ENCODE measurements around the gene TRIM29.

The TRIM29 gene

DNA sequence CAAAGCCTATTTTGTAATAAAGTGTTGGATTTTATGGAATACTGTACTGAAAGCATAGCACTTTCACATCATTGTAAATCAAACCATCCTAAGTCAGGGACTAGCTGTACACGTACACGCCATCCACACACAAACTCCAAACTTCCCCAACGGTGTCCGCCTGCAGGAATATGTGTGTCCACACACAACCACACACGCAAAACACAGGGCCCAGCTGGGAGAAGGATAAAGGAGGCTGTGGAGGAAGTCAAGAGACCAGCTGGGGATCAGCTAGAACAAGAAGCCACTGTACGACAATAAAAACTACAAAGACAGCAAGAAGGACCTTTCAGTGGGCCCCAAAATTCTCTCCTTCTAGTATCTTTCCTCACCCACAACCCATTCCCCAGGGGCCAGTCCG, 1.6 kb downstream of the TRIM29 start:
- DNase-seq = no peak

DNA sequence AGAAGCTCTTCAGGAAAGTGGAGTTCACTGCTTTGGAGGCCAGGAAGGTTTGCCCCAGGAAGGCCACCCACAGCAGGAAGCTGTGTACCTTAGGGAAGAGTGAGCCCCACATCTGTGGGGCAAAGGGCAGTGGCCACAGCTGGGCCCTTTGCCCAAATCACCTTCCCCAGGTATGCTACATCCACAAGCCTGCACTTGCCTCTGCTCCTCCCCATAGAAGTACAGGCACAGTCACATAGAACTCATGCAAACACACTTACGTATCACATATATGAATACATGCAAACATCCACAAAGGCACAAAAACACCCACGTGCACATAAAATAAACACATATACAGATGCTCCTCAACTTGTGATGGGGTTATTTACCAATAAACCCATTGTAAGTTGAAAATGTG, 2.1 kb downstream of the TRIM29 start:
- no peak for DNase-seq

DNA sequence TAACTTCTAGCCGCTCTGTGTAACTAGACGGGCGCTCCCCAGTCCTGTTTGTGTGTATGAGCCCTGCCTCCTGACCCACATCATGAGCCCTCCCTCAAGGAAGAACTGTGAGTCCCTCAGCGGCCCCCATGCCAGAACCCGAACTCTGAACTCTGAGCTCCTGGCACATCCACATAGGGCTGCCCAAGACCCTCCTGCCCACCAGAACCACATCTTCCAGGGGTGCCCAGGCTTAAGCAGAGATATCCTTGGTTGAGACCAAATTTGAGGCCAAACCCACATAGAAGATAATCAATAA, 3.0 kb downstream of the TRIM29 start:
- no peak for DNase-seq

DNA sequence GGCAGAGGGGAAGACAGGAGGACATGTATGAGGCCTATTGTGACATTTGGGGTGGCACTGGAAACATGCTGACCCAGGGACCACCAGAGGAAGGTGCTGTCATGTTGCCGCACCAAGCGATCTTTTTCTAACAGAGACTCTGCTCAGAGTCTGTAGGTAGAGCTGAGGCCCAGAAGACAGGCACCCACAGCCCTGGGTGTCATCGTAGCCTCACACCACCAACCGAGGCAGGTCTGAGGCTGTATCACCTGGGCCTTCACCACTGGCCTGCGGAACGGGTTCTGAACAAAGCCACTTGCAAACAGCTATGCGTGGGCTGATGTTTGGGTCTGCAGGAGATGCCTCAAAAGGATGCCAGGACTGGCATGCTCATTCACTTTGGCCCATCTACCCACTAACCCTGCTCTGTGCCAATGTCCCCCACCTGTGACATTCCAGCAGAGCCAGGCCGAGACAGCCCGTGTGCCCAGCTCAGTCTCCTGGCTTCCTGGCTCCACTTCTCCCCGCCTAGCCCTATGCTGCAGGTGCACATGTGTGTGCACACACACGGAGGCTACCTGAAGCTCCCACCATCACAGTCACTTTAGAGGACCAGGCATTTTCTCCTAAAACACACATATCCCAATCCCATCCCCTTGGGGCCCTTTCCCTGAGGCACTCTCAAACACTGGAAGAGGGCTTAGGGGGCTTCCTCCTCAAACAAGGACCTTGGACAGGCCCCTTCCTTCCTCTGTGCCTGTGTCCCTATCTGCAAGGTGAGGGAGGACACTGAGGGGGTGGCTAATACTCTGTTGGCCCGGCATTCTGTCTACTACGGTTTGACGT, 3.6 kb downstream of the TRIM29 start:
- DNase-seq = no peak

DNA sequence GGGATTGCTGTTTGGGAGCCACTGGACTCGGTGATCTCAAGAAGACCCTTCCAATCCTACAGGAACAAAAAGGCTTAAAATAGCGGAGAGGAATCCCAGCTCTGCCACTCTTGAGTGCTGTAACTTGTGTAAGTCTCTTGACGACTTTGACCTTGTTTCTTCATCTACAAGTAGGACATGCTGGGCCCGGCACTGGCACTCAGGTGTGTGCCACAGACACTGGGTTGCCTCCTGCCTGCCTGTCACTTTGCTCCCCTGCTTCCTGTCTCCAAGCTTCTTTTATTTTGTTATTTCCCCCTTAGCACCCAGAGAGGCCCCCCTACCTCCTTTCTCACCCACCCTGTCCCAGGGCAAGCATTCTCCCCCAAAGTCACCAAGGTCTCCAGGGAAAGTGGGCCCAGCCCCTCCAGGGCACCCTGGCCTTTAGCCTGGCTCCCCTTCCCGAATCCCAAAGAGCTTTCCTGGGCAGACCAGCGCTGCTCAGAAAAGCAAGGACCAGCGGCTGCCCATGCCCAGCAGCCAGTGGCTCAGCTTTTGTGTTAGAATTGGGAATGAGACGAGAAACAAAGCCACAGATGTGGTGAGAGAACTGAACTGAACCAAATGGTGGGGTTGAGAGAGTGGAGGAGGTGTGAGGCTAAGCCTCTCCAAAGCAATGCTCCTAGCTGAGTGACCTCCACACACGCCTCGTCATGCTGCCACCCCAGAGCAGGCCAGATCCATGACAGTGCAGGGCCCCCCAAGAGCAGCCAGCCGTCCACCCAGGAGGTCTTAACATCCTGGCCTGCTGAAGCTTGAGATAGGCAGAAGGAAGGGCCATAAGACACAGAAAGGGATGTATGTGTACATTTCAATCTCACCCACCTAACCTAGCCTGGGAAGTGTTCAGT, 4.5 kb downstream of the TRIM29 start:
- no peak for DNase-seq

DNA sequence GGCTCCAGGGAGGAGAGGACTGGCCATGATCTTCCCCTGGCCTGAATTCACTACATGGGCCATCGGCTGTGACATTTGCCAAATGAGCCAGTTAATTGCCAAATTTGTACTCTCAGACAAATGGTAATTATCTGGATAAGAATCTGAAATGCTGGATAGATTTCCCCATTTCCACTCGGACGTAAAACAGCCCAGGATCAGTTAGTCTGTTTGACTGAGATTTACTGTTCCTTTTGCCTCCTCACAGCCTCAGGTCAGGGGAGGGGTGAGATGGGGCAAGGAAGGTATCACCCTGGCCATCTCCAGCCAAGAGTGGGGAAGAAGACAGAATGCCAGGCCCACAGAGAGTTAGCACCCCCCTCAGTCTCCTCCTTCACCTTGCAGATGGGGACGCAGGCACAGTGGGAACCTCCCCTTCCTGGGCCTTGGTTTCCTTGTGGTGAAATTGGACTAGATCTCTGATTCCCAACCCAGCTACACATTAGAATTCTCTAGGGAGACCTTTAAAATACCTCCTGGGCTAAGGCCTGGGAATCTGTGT, 5.2 kb downstream of the TRIM29 start:
- no peak for DNase-seq

DNA sequence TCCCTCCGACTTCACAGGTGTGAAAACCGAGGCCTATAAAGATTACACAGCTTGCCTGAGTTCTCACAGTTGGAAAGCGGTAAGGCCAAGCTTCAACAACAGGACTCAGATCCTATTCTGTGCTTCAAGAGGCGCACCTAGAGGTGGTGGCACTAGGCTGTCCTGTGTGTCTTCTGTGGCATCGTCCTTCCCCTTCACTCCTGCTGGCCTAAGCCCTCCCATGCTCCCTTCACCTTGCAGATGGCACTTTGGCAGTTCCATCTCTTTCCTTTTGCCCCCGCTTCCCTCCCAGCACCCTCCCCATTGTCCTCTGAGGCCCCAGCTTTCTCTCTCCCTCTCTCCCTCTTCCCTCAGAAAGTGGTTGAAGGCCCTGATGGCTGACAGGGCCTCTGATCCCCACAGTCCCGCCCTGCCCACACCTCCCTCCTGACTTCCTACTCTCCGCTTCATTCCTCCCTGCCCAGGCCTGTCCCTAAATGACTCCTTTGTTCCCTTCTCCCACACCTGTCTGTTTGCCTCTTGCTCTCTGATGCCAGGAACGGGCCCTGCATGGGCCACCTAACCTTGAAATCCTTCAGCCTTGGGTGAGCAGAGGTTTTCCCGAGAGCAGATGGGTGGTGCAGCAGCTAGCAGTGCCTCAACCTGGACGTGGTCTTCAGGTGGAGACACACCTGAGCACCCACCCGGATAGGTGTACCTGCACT, 5.8 kb downstream of the TRIM29 start:
- no peak for DNase-seq

DNA sequence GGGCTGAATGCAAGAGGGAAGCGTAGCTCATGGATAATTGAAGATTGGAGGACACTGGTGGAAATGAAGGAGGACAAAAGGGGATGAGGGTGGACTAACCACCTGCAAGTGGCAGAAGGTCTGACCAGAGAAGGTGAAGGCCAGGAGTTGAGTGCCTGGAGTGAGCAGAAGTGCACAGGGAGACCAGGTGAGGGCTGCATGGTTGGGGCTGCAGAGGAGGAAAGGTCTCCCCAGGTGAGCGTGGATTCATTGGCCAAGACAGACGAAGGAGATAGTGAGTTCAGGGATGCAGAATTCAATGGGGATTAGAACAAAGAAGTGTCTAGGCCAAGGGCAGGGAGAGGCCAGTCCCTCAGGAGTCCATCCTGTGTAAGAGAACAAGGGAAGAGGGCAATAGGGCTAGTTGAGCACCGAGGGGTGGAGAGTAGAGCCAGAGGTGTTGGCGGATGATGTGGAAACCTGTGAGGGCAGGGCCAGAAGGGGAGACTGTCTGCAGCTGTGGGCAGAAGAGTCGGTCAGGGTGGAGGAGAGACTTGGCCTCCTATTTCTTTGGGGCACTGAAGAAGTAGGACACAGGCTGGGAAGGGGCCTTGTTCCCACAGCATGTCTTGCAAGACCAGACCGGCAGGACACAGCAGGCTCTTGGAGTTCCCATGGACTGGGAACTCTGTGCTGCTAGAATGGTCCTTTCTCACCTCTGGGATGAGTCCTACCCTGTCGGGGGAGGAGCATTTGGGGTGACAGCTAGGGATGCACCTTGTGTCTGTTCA, 6.7 kb downstream of the TRIM29 start:
- DNase-seq = no peak

DNA sequence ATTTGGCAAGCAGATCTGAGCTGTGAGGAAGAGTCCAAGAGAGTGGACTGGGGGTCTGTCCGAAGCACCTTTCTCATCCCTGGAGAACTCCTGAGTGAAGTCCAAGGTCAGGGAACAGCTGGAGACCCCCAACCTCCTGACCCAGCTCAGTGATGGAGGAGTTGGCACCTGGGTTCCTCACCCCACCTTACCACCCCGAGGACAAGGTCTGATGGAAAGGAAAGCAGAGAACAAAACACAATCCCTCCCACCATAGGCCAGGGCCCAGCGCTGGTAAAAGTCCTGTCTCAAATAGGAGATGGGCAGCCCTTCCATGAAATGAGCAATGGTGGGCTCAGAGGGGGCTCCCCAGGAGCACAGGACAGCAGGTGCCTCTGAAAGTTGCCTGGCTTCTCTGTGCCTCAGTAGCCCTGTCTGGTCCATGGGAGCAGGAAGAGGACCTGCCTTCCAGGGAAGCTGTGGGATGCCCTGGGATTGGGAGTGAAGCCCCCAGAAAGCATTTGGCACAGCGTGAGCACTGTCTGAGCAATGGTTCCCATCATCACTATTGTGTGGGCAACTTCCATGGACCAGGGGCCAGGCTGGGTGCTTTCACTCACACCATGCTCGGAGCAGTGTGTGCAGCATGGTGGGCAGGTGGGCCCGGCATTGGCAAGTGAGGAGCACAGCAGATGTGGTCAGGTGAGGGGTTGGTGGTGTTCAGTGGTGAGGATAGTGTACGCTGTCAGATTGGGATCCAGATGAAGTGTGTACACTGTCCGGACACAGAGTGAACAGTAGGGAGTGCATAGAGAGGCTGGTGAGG, 7.5 kb downstream of the TRIM29 start:
- no peak for DNase-seq

DNA sequence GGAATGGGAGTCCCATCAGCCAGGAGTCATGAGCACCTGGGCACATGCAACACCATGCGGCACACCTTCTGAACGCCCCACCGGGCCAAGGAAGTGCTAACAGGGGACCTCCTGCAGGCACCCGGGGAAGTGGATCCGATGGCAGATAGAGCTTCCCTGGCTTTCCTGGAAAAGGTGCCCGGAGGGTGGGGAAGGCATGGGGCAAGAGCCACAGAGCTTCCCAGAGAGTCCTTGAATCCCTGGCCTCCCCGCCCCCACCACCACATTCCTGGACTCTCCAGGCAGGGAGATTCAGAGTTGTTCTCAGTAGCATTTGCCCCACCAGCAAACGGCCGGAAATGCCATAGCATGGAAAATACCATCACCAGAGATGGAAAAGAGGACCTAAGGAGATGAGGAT, 8.3 kb downstream of the TRIM29 start:
- DNase-seq = no peak

DNA sequence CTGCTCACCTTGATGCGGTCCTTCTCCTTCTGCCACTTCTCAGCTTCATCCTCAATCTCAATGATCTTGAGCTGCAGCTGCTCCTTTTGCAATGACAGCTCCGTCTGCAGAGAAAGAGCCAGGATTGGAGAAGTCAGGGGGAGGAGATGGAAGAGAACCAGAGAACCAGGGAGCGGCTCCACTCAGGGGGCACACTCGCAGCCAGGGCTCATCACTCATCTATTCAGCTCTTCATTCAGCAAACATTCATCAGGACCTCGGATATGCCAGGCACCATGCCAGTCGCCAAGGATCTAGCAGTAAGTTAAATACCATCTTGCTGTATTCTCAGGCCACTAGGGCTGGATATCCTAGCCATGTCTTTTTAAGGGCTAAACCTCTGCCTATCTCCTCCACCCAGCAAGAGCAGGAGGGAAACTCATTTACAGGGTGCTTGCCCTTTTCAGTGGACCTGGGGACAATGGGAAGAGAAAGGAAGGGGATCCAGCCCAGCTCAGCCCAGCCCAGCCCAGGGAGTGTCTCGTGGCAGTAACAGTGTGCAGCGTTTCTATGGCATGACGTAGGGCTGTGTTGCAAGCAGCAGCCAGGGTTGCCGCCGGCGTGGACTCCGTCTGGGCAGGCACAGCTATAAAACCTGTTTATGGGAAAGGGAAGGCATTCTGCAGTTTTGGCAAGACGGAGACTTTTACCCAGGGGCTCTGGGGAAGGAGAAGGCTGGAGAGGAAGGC, 9.4 kb downstream of the TRIM29 start:
- DNase-seq = no peak

DNA sequence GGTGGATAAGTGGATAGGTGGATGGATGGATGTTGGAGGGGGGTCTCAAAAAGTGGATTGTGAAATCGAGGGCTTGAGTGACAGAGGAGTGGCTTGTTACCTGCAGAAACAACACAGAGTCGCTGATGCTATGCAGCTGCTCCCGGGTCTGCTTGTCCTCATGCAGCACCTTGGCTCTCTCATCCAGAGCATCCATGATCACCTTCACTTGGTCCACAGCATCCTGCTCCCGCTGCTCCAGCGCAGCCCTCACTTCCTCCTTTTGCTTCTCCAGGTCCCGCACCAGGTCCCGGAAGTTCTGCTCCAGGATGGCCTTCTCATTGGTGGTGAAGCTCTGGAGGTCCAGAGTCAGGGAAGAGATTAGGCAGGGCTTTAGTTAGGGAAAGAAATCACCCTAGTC, 10.7 kb downstream of the TRIM29 start:
- DNase-seq = no peak

DNA sequence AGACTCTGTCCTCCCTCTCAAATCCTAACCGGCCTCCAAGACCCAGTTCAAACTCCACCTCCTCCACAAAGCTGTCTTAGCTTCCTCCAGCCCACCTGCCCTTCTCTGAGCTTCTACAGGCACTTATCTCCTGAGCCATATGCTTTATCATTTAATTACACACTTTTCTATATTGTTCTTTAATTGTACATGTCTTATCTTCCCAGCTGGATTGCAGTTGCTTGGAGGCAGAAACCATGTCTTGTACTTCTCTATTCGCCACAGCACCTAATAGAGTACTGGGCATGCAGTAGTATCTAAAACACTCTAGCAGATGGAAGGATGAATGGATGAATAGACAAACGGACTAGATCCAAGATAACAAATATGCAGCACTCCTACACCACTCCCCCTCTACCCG, 11.3 kb downstream of the TRIM29 start:
- no peak for DNase-seq

DNA sequence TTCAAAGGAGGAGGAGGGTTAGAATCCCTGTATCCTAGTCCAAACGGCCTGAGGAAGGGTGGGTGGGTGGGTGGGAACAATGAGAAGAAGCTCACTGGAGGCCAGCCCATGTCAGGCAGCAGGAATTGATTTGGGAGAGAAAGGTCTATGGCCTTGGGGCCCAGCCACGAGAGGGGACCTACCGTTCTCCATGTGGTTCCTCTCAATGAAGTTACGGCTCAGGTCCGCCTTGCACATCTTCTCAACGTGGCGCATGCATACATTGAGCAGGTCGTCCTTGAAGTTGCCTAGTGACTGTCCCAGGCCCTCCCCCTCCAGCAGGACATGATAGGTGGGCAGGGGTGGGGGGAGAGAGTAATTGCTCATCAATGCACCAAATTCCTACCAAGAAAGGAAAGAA, 12.4 kb downstream of the TRIM29 start:
- DNase-seq = no peak

DNA sequence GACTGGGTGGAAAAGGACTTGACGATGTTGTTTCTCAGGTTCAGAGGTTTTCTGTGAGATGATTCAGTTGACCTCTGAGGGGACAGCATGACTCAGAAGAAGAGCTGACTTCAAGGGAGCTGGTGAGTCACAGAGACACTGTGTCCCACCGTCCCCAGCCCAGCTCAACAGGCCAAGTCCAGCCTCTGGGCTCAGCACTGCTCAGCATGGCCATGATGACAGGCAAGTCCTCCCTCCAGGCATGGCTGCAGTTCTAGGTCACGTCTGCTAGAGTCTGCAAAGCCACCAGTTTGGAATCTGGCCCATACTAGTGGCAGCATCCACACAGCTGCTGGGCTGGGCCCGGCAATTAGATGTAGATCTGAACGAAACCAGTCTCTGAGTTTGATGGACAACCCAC, 12.9 kb downstream of the TRIM29 start:
- DNase-seq = no peak

DNA sequence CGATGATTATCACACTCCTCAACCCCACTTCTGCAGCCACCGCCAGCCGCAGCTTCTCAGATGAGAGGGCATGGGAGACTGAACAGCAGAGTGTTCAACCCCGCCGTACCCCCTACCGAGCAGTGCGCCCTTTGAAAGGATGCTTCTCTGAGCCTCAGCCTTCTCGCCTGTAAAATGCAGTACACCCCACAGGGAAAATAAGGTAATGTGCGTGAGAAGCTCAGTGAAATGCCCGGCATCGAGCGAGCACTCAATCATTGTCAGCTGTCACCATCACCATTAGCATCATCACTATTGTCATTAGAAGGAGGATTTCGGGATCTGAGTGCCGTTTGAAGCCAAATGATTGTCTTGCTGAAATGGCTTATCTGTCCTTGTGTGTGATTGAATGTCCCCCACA, 13.6 kb downstream of the TRIM29 start:
- DNase-seq = no peak

DNA sequence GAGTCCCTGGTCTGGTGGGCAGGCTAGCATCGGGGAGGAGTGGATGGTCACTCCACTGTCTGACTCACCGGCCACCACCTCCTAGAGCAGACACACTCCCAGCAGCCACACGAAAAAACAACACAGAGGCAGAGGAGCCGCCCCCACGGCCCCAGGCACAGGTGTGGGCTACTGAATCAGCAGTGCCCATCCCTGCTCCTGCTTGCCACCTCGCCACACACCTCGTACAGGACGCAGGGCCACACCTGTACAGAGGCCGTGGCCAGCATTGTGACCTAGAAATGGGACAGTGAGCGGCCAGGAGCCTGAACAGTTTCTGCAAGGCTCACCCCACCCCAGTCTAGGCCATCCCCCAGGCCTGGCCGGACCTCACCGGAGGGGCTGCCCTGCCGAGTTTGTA, 14.0 kb downstream of the TRIM29 start:
- DNase-seq = no peak

DNA sequence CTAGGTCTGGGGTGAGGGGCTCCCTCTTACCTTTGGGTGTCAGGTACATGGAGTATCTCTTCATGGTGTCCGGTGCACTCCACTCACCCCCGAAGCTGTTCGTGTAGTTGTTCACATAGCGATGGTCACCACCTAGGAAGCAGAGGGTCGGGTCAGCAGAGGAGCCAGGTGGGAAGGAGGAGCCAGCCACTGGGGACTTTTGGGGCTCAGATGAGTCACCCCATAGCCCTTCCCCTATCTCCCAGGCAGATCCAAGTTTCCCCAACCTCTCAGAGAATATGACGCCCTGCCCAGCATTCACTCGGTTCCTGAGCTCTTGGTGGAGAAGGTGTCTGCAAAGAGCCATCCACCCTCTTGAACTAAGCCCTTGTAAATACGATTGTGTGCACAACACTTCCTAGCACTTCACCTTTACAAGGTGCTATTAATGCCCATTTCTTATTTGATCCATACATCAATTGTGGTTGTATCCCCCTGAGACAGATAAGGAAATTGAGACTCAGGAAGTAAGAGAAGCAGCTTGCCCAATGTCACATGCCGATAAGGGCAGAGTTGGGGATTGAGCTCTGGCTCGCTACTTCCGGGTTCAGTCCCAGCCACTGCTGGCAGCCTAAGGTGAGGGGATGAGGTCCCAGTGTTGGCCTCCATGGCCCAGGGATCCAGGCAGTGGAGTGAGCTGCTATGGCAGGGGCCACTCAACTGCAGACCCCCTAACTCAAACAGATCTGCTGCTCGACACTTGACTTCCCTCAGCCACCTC, 14.8 kb downstream of the TRIM29 start:
- no peak for DNase-seq

DNA sequence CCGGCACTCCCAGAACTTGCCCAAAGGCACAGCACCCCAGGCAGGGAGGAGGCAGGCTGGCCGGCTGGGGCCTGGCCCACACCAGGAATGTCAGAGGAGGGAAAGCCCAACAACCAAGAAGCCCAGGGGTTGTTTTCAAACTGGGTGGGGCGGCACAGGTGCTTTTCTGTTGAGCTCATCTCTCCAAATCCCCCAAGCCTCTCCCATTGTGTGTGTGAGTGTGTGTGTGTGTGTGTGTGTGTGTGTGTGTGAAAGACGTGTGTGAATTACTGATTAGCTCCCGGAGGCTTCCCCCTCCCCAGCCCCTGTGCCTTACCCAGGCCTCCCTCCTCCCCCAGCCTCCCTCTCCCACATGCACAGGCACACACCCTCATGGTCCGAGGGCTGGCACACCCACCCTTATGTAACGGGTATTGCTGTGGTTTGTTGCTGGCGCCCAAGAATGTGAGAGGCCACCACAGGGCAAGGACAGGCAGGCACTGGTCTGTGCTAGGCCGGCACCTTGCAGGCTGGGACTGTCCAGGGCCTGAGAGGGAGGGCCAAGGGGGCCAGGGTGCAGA, 15.9 kb downstream of the TRIM29 start:
- DNase-seq = no peak

DNA sequence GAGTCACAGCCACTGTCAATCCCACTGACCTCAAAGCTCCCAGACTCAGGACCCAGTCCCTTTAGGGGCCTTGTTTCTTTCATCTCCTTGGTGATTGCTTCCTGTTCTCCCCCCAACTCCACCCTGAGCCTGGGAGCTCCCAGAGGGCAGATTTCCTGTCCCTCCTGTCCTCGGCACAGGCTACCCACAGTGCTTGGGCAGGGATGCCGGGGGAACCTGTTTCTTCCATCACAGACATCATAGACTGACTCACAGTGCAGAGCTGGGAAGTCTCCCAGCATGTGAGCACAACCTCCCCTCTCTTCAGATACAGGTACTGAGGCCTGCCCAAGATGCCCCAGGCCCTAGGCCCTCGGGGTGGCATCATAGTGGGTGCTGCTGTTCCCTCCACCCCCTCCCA, 16.6 kb downstream of the TRIM29 start:
- DNase-seq = no peak
